Activated CD8-positive, alpha-beta memory T cell treated with anti-CD3 and anti-CD28 coated beads, Interleukin-2, amount 50 U/mL, for 4 hours (primary cell): ENCODE results near the gene CEP170.
A peak's percentile ranks its signal among the peaks of the same experiment; 100 is the strongest.
"Not testable (repeated sequence)": the region's sequence is repeated elsewhere in the genome, so short reads cannot be mapped to it uniquely, and the experiment has no call there.

Experiments used
- DNase-seq: peaks from one replicate; pipeline ENCODE4 v3.0.0-alpha.2; 2020

Gene CEP170

DNA sequence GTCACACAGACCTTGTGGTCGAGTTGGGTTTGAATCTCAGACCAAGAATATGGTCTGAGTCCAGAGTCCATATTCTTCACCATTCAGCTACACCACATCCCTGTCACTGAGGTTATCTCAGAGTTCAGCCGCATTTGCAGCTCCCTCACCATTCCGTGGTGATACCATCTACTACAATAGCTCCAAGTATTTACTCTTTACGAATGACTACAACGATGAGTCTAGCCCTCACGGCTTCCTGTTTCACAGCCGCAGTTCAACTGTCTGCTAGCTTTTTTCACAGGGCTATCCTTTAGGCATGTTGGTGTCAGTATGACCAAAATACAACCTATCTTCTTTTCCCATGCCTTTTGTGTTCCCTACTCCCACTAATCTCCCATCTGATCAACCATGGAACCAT is 104.2 kb downstream of the CEP170 start:
- not testable (repeated sequence) for DNase-seq

DNA sequence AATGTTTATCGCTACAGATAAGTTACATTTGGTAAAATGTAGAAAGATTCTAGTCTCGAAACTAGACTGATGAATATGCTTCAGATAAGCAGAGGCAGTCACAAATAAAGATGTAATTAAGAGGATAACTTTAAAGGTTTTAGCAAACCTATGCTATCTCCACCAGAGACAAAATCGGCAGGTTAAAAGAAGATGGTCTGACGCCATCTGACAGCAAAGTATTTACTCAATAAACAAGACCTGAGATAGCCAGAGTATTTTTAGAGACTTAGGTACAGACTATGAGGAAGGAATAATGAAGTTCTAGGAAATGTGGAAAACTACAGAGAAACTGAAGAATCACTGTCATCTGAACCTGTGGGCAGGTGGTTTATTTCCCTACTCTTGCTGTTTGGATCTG is 106.0 kb downstream of the CEP170 start:
- not testable (repeated sequence) for DNase-seq

- not testable (repeated sequence) for DNase-seq
Observed at GRCh38 chr1:243147351-243147750, 107.7 kb downstream of the CEP170 start.

GRCh38 chr1:243140498-243140897 is 114.6 kb downstream of the CEP170 start:
- not testable (repeated sequence) for DNase-seq

DNA sequence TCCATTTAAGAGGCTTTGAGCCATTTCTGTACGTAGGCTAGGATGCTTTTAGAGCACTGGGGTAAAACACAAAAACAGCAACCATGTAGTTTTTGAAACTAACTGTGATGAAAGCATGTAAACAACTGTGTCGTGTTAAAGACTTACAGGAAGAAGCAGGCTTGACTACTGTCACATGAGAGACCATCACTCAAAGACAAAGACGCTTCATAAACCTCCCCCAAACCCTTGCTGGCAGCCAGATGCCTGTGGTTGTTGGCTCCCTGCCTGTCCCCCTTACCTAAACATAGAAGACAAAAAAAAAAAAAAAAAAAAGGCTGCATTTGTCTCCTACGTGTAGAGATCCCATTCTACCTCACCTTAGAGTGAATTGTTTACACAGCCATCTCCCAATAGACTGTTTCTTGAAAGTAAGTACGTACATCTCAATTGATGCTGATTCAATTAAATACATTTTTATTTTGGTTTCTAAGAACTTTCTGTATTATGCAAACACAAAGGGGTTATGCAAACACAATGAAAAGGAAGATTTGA is 132.1 kb downstream of the CEP170 start:
- not testable (repeated sequence) for DNase-seq

DNA sequence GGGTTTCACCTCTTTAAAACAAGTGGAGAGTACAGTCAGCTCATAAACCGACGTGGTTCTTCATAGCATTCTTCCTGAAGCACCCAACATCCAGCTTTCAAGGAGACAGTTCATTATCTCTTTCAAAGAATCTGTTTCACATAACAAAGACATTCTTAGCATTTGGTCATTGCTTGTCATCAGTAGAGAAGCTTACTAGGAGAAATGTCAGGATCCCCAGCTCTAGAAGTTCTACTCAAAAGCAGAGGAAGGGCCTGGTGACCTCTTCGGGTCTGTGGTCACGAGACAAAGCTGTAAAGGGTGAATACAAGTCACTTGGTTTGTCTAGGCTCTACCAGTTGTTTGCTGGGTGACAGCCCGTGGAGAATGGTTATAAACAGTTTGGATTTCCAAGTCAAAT is 133.1 kb downstream of the CEP170 start:
- not testable (repeated sequence) for DNase-seq

GRCh38 chr1:243118601-243119322 is 136.3 kb downstream of the CEP170 start:
- DNase-seq: not testable (repeated sequence)

GRCh38 chr1:243116187-243116586 is 138.9 kb downstream of the CEP170 start:
- DNase-seq: not testable (repeated sequence)

DNA sequence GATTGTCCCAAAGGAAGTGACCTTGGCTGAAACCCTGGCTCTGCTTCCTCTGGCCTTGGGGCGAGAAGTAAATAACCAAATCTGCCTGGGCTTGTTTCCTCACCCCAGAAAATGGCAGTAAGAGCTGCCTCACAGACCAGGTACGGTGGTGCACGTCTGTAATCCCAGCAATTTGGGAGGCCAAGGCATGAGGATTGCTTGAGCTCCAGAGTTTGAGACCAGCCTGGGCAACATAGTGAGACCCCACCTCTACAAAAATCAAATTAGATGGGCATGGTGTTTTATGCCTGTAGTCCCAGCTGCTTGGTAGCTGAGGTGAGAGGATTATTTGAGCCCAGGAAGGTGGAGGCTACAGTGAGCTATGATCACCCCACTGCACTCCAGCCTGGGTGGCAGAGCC is 140.3 kb downstream of the CEP170 start:
- DNase-seq: not testable (repeated sequence)

- not testable (repeated sequence) for DNase-seq
Observed at GRCh38 chr1:243114059-243114713, 140.9 kb downstream of the CEP170 start.

GRCh38 chr1:243107171-243107570 is 147.9 kb downstream of the CEP170 start:
- DNase-seq: not testable (repeated sequence)

- not testable (repeated sequence) for DNase-seq
Observed at GRCh38 chr1:243105652-243106332, 149.3 kb downstream of the CEP170 start.

GRCh38 chr1:243105104-243105503 is 150.0 kb downstream of the CEP170 start:
- DNase-seq: not testable (repeated sequence)

DNA sequence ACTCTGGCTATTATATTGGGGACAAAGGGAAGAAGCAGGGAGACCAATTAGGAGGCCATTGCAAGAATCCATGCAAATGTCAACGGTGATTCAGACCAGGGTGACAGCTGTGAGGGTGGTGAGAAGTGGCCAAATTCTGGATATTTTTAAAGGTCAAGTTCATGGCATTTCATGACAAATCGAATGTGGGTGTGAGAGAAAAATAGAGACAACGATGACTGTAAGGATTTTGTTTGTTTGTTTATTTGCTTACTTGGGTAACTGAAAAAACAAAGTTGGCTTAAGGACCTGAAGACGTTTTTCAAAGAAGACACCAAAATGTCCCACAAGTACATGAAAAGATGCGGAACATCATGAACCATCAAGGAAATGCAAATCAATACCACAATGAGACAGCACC is 150.6 kb downstream of the CEP170 start:
- not testable (repeated sequence) for DNase-seq

DNA sequence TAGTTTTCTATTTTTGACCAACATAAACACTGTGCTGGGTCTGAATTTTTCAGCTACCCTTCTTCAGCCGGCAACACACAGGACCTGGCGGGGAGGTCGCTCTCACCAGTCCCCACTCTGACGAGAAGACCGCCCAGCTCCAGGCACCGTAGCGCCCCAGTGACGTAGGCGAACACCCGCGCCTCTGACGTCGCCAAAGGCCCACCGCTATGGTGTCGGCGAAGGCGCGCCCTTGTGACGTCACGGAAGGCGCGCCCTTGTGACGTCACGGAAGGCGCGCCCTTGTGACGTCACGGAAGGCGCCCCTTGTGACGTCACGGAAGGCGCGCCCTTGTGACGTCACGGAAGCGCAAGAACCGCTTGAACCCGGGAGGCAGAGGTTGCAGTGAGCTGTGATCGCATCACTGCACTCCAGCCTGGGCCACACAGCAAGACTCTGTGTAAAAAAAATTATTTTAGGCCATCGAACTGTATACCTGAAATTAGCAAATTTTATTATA is 153.5 kb downstream of the CEP170 start:
- peak; percentile 64 for DNase-seq

GRCh38 chr1:243087368-243087767 is 167.7 kb downstream of the CEP170 start:
- not testable (repeated sequence) for DNase-seq
